ENCODE results near the gene TARS3. TPM values are rescaled to one million over a fixed set of nuclear protein-coding genes. Genes with fewer than 3 reads are reported as not detected.

TARS3 gene
- total RNA-seq, 1 experiment from 2014 or later: 14.1 TPM

GRCh38 chr15:101635944-101636727 lies 88.1 kb downstream of the TARS3 start:
- H3K4me1 Mint-ChIP-seq: peaks cover 14 to 16% of the 10 kb centered on the region in 2 experiments
- H4K8ac ChIP-seq (replicated peaks; ENCODE audit: insufficient read length, low read depth, low read length): no peak overlapping the region
- no peak overlapping the region for H3K9ac ChIP-seq (ENCODE audit: extremely low read depth, insufficient read length, low read length)
- H2BK5ac ChIP-seq (ENCODE audit: insufficient read length, low read length): no peak overlapping the region
- H3K23me2 ChIP-seq (ENCODE audit: insufficient read length, low read depth, low read length, poor library complexity, severe bottlenecking): no peaks in the 10 kb centered on the region
- H3K56ac ChIP-seq (ENCODE audit: insufficient read length, low read depth, low read length): no peak overlapping the region
- H4K20me1 ChIP-seq (ENCODE audit: control insufficient read depth, insufficient read depth, insufficient read length): no peaks in the 10 kb centered on the region
- no peak overlapping the region for H3K4me2 ChIP-seq (ENCODE audit: insufficient read depth, insufficient read length, low read length)
- no peaks in the 10 kb centered on the region for H3K27me3 Mint-ChIP-seq (ENCODE audit: low read depth)
- H3K27ac Mint-ChIP-seq: no peak overlapping the region
- no peak overlapping the region for H2BK20ac ChIP-seq (ENCODE audit: low read depth, low read length, poor library complexity, severe bottlenecking)
- no CpG with 5 or more reads among the region's 7 CpGs for WGBS (ENCODE audit: extremely low coverage, insufficient read length, low lambda C conversion rate)
- H3K23ac ChIP-seq (ENCODE audit: insufficient read length, low read depth, low read length): no peak overlapping the region
- H3K9me3 Mint-ChIP-seq: no peaks in the 10 kb centered on the region
- H3K79me1 ChIP-seq (ENCODE audit: insufficient read depth, low read depth, low read length, poor library complexity, severe bottlenecking): peaks cover 2% of the 10 kb centered on the region
- no peak overlapping the region for H2AFZ ChIP-seq (ENCODE audit: low read length)
- H4K5ac ChIP-seq (ENCODE audit: insufficient read length, low read depth, low read length): no peak overlapping the region
- TF ChIP-seq CTCF (conservative IDR thresholded peaks at IDR 0.05): no peak
- H3K4ac ChIP-seq (ENCODE audit: low read depth, low read length): no peak overlapping the region
- no peak overlapping the region for H3T11ph ChIP-seq (ENCODE audit: low read length)
- H4K91ac ChIP-seq (ENCODE audit: insufficient read length, low read depth, low read length): no peak overlapping the region
- no peak overlapping the region for H3K14ac ChIP-seq (ENCODE audit: insufficient read depth, low read length)
- H3K36me3 Mint-ChIP-seq (ENCODE audit: insufficient read depth in 1 of 3, low read depth in 3 of 3): peaks cover 0 to 14% (median 12%) of the 10 kb centered on the region in 3 experiments; a peak in 4 of 7 replicates
- no peaks in the 10 kb centered on the region for H3K27me3 ChIP-seq (ENCODE audit: insufficient read depth, low read length)
- no peak for DNase-seq
- no peak overlapping the region for H2BK12ac ChIP-seq (ENCODE audit: insufficient read length, low read depth, low read length)
- H2BK15ac ChIP-seq (ENCODE audit: low read depth, low read length): no peak overlapping the region
- no peak overlapping the region for H2AK5ac ChIP-seq (ENCODE audit: insufficient read length, low read length)
- no peaks in the 10 kb centered on the region for H3K4me1 ChIP-seq (ENCODE audit: insufficient read depth, low read length)
- H3K4me3 Mint-ChIP-seq: no peak overlapping the region
- no peaks in the 10 kb centered on the region for H3K79me2 ChIP-seq (ENCODE audit: insufficient read depth, low read length)
- no peak overlapping the region for H3K27ac ChIP-seq (ENCODE audit: insufficient read length, low read depth, low read length)
- H2BK120ac ChIP-seq (ENCODE audit: low read depth, low read length, poor library complexity, severe bottlenecking): no peak overlapping the region
- H3K18ac ChIP-seq (ENCODE audit: insufficient read length, low read depth, low read length): no peak overlapping the region
- H3K9me3 ChIP-seq (ENCODE audit: control insufficient read depth, low read depth, low read length): no peaks in the 10 kb centered on the region
